ENCODE data around the gene SORCS2.

GRCh38 chr4:7350396-7350795 is 158.1 kb downstream of the SORCS2 start:
- TF ChIP-seq, protein P1, sequence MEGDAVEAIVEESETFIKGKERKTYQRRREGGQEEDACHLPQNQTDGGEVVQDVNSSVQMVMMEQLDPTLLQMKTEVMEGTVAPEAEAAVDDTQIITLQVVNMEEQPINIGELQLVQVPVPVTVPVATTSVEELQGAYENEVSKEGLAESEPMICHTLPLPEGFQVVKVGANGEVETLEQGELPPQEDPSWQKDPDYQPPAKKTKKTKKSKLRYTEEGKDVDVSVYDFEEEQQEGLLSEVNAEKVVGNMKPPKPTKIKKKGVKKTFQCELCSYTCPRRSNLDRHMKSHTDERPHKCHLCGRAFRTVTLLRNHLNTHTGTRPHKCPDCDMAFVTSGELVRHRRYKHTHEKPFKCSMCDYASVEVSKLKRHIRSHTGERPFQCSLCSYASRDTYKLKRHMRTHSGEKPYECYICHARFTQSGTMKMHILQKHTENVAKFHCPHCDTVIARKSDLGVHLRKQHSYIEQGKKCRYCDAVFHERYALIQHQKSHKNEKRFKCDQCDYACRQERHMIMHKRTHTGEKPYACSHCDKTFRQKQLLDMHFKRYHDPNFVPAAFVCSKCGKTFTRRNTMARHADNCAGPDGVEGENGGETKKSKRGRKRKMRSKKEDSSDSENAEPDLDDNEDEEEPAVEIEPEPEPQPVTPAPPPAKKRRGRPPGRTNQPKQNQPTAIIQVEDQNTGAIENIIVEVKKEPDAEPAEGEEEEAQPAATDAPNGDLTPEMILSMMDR (IDR thresholded peaks at IDR 0.05; ENCODE audit: low read length): no peak
- TF ChIP-seq EZH2 (IDR thresholded peaks at IDR 0.05; ENCODE audit: borderline replicate concordance, low read length): no peak

All from OCI-LY1 (cell line).